Measurements from ENCODE around the gene TCF25.

Gene TCF25

DNA sequence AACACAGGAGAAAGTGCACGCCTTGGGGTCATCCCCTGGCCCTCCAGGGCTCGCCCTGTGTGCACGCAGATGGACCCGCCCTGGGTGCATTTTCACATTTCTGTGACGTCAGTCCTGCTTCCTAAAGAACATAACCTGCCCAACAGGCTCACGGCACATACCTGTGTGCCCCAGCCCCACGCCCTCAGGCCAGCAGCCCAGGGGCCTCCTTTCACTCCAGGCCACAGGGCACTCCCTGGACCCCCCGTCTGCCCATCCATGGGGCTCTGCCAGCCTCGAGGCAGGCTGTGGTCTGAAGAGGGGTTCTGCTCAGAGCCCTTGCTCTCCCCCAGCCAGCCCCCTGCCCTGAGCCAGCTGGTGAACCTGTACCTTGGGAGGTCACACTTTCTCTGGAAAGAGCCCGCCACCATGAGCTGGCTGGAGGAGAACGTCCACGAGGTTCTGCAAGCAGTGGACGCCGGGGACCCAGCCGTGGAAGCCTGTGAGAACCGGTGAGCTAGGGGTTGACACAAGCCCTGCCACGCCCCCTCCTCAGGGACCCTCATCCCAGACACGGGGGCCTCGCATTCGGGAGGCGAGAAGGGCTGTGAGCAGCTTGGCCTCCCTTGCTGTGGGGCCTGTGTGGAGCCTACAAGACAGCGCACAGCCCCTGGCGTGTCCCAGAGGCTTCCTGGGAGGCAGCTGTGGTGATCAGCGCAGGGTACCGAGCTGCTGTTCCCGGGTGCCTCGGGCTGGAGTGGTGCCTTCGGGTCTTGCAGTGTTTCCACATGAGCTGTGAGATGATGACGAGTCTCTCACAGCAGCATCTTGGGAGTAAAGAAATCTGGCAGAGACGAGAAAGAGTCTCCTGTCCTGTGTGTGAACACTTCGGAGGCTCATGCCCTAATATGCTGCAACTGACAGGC lies 31.5 kb downstream of the TCF25 start:
- TF ChIP-seq, protein P1, sequence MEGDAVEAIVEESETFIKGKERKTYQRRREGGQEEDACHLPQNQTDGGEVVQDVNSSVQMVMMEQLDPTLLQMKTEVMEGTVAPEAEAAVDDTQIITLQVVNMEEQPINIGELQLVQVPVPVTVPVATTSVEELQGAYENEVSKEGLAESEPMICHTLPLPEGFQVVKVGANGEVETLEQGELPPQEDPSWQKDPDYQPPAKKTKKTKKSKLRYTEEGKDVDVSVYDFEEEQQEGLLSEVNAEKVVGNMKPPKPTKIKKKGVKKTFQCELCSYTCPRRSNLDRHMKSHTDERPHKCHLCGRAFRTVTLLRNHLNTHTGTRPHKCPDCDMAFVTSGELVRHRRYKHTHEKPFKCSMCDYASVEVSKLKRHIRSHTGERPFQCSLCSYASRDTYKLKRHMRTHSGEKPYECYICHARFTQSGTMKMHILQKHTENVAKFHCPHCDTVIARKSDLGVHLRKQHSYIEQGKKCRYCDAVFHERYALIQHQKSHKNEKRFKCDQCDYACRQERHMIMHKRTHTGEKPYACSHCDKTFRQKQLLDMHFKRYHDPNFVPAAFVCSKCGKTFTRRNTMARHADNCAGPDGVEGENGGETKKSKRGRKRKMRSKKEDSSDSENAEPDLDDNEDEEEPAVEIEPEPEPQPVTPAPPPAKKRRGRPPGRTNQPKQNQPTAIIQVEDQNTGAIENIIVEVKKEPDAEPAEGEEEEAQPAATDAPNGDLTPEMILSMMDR (IDR thresholded peaks at IDR 0.05; ENCODE audit: low read depth, low read length), result no peak
- no peak overlapping the region for H3K4me3 ChIP-seq (ENCODE audit: low read depth, low read length)

DNA sequence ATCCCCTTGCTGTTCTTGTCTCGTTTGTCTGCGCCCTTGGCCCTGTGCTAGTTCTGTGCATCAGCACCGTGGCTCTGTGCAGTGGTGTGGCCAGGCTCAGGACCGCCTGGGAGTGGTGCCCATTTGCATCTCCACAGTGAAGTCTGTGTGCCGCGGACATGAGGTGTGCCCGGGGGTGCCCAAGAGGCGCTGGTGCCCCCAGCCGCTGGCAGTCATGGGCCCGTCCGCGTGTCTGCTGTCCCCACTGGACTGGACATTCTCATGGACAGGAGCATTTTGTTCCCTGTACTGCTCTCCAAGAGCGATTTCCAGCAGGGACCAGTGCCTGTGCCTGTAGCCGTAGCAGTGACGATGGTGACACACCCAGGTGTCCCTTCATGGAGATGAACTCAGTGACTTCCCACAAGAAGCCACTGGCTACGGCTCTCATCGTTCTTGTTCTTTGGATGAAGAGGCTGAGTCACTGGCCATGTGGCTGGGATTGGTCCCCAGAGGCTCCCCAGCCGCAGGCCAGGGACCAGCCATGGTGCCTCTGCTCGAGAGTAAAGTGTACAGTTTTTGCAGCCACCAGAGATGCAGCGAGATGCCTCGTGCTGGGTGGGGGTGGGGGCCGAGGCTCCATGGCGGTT lies 32.2 kb downstream of the TCF25 start:
- TF ChIP-seq, protein P1 (IDR thresholded peaks at IDR 0.05; ENCODE audit: low read depth, low read length), result no peak
- H3K4me3 ChIP-seq (ENCODE audit: low read depth, low read length), result no peak overlapping the region

DNA sequence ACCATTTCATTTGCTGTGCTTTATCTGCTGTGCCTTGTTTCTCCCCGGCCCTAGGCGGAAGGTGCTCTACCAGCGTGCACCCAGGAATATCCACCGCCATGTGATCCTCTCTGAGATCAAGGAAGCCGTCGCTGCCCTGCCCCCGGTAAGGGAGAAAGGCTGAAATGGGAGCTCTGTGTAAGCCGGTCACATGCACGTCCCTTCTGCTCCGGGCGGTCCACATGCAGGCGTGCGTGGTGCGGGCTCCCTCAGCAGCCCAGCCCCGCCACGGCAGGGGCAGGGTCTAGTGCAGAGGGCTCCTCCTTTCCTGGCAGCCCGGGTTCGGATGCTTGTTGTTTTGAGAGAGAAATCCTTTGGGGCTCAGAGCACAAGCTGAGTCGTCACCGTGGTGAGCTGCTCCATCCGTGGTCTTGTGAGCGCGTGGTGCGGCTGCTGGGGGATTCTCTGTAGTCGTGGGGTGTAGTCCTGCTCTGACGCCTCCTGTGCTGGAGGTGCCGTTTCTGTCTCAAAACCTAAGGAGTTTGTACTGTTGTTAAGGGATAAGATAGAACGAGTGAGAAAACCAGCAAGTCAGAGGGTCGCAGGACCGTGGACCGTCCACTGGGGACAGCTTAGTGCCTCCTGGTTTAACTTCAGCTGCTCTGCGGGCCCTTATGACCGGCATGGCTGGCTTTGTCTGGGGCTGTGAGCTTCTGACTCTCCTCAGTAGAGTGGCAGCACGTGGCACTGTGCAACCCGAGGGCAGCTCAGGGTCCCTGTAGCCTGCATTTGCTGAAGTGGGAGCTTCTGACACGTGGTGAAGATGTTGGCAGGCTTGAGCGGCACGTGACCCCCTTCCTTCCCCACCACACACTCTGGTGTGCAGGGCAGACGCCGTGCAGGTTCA lies 33.0 kb downstream of the TCF25 start:
- TF ChIP-seq, protein P1 (IDR thresholded peaks at IDR 0.05; ENCODE audit: low read depth, low read length), result no peak
- H3K4me3 ChIP-seq (ENCODE audit: low read depth, low read length), result no peak overlapping the region

DNA sequence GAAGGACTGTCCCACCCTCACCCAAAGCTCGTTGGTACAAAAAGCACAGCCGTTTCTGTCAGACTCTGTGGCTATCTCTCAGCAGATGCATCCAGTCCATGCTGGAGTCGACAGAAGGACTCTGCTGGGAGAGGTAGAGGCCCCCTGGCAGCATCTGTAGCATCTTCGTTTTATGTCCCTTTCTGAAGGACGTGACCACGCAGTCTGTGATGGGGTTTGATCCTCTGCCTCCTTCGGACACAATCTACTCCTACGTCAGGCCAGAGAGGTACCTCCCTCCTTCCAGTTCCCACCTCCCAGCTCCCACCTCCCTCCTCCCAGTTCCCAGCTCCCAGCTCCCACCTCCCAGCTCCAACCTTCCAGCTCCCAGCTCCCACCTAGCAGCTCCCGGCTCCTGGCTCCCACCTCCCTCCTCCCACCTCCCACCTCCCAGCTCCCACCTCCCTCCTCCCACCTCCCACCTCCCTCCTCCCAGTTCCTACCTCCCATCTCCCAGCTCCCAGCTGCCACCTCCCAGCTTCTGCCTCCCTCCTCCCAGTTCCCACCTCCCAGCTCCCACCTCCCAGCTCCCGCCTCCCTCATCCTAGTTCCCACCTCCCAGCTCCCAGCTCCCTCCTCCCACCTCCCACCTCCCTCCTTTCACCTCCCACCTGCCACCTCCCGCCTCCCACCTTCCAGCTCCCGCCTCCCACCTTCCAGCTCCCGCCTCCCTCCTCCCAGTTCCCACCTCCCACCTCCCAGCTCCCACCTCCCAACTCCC lies 33.8 kb downstream of the TCF25 start:
- H3K4me3 ChIP-seq (ENCODE audit: low read depth, low read length), result no peak overlapping the region
- TF ChIP-seq, protein P1 (IDR thresholded peaks at IDR 0.05; ENCODE audit: low read depth, low read length), result no peak

DNA sequence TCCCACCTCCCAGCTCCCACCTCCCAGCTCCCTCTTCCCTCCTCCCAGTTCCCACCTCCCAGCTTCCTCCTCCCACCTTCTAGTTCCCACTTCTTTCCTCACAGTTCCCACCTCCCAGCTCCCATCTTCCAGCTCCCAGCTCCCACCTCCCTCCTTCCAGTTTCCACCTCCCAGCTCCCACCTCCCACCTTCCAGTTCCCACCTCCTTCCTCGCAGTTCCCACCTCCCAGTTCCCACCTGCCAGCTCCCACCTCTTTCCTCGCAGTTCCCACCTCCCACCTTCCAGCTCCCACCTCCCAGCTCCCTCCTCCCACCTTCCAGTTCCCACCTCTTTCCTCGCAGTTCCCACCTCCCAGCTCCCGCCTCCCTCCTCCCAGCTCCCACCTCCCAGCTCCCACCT lies 34.8 kb downstream of the TCF25 start:
- no peak overlapping the region for H3K4me3 ChIP-seq (ENCODE audit: low read depth, low read length)
- TF ChIP-seq, protein P1 (IDR thresholded peaks at IDR 0.05; ENCODE audit: low read depth, low read length), result no peak

DNA sequence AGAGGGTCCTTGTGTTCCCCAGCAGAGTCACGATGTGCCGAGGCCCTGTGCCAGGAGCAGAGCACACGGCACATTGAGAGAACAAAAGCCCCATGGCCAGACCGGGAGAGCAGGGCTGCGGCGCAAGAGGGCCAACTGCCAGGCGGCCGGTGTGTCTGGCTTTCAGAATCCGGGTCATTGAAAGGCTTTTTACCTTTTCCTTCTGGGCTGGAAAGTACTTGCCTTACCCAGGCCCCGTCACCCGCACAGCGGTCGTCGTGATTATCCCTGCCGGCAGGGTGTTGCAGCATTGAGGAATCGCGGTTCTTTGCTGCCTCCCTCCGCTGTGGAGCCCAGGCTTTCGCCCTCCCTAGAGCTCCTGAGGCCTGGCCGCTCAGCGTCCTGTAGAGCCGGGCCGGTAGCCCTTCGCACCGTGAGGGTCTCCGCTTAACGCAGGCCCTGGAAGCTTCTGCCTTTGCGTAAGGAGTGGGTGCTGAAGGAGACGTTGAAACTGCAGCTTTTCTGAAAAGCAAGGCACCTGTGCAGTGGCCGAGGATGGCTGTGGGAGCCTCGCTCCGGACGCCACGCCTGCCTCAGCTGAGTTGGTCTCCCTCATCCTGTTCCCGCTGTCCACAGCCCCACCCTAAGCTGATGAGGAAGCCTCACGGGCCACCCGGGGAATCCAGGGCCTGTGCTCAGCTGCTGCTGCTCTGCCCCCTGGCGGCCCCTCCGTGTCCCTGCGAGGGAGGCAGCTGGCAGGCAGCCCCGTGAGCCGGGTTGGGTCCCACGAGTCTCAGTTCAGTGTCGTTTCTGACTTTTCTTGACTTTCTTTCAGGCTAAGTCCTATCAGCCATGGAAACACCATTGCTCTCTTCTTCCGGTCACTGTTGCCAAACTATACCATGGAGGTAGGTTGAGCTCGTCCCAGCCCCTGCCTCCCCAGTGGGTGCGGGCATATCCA lies 36.7 kb downstream of the TCF25 start:
- H3K4me3 ChIP-seq (ENCODE audit: low read depth, low read length), result no peak overlapping the region
- TF ChIP-seq, protein P1 (IDR thresholded peaks at IDR 0.05; ENCODE audit: low read depth, low read length), result peak; percentile 81
